T-helper 1 cell treated with Interleukin-12 subunit alpha and Interleukin-12 subunit beta and Interleukin-4 antibody, amounts not matched to agents 30 ng/mL and 1 ng/mL, for 36 hours (primary cell): ENCODE data around the gene DOCK7. TPM values are rescaled to one million over a fixed set of nuclear protein-coding genes. Genes with fewer than 3 reads are reported as not detected.
"Not testable (repeated sequence)": the region's sequence is repeated elsewhere in the genome, so short reads cannot be mapped to it uniquely, and the experiment has no call there.

Experiments used
- intact Hi-C: fragments of 100-400 bp; cut with micrococcal nuclease; formaldehyde crosslinking; loops from one replicate; pipeline ENCODE4 v1.15.1; 2024
- total RNA-seq: library from RNA; stranded (reverse); gene quantifications from 2 replicates; pipeline ENCODE4 v1.2.3, GENCODE V29; 2022

DOCK7 gene
- total RNA-seq, 1 donor from 2014 or later, result 5.1 TPM

DNA sequence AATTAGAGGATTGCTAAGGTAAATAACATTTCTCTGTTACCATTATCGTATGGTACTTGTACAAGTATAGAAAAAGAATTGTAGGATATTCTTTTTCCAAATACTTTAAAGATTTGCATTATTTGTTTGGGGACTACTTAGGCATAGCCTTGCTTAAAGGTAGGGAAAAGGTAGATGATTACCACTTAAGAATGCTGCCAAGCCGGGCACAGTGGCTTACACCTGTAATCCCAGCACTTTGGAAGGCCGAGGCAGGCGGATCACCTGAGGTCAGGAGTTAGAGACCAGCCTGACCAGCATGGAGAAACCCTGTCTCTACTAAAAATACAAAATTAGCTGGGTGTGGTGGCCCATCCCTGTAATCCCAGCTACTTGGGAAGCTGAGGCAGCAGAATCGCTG is 10.0 kb upstream of the DOCK7 start:
- intact Hi-C loops, result not testable (repeated sequence)

DNA sequence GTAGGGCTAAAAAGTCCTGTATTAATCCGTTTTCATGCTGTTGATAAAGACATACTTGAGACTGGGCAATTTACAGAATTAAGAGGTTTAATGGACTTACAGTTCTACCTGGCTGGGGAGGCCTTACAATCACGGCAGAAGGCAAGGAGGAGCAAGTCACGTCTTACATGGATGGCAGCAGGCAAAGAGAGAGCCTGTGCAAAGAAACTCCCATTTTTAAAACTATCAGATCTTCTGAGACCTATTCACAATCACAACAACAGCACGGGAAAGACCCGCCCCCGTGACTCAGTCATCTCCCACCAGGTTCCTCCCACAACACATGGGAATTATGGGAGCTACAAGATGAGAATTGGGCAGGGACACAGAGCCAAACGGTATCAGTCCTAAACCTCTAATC is 6.3 kb upstream of the DOCK7 start:
- intact Hi-C loops, result not testable (repeated sequence)

DNA sequence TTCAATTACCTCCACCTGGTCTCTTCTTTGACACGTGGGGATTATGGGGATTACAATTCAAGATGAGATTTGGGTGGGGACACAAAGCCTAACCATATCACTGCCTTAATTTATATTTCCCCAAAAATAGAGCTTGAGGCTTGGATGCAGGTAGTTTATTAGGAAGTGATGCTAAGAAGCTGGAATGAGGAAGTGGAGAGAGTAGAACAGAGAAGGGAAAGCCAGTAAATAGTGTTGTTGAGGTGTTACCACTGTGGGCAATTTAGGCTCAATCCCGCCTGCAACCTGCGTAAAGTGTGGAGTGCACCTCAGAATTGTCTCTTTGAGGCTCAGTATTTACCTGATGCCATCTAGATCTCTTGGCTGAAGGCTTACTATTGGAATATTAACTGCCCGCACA is 4.9 kb upstream of the DOCK7 start:
- intact Hi-C loops, result no loop called here

DNA sequence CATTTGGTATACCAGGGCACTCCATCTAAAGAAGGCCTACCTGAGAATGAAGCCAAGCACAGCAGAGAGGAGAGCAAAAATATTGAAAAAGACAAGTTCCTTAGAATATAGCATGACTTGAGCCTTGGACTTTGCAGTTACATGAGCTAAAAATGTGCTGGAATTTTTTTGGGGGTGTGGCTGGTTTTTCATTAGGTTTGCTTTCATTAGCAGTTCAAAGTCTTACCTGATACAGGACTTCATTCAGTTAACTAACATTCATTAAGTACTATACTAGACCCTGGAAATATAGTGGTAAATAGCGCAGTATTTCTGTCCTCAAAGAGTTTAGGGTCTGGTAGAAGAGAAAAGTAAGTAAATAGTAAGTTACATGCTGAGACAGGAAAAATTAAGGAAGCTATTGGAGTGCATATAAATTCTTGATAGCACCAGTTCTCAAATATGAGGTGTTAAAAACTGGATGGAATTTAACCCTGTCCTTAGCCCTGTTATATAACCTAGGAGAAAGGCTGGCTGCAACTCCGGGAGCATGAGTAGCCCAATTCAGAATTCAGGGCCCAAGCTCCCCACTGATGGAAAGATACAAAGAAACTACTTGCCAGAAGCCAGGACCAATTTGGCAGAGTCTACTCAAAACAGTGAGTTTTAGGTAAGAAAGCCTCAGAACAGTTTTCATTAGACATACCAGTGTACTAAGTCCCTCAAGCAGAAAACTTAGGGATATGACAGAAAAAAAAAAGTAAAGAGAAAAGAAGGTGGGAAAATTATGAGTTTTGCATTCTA is 3.1 kb upstream of the DOCK7 start:
- intact Hi-C loops, result no loop called here

DNA sequence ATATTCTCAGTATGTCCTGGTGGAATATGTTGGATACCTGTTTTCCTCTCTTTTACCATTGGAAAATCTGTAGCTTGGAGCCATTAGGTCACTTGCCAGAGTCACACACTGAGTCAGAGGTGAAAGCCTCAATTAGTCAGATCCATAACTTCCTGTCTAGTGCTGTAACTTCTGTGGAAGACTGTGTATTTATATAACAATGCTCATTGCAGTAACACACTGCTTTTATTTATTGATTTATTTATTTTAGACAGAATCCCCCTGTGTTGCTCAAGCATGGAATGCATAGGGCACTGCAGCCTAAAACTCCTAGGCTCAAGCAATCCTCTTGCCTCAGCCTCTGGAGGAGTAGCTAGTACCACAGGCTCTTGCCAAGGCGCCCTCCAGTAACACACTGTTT is 1.3 kb upstream of the DOCK7 start:
- intact Hi-C loops, result loop anchor here (5.0 to 10.0 kb wide), 4 partner anchors 58 to 962 kb away; partner anchors contain the start of genes EFCAB7, ITGB3BP, PGM1 and TM2D1

DNA sequence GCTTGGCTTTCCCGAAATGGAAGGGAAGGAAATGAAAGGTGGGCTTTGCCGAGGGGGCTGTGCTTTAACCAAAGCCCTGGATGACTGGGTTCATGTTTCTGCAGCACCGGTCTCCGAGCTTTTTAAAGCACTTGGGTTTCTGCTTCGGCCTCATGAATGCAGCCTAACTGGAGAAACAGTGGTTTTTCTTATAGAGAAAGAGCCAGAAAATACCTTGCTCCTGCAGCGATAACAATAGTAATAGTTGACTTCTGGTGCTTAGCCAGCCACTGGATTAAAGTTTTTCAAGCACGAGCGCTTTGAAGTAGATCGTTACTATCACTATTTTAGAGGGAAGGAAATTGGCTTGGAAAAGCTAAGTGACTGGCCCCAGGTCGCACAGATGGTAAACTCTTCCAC is 500 bp upstream of the DOCK7 start:
- intact Hi-C loops, result loop anchor here (1.0 to 10.0 kb wide), 6 partner anchors 59 to 961 kb away; partner anchors contain the start of genes ATG4C, EFCAB7, ITGB3BP and PGM1

DNA sequence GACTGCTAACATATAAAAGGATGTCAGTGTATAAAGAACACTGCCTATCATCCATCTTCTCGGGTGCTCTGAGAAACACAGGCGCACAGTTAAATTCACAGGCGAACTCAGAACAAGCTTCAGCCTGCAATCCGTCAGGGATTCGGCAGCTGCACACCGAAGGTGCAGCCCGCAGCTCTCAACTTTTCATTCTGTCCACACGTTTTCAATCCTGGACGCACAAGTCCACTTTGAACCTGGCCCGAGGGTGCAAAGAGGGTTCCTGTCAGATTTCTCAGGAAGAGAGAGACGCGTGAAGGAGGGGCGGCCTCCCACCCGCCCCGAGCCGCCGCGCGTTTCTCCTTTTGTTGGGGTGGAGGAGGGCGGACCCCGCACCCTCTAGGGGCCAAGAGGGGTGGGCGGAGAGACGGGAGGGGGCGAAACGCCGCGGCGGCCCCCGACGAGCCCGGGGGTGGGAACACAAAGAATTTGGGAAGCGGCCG is 724 bp downstream of the DOCK7 start:
- intact Hi-C loops, result loop anchor here (5.0 to 10.0 kb wide), 4 partner anchors 60 to 960 kb away; partner anchors contain the start of genes EFCAB7, ITGB3BP, PGM1 and TM2D1

DNA sequence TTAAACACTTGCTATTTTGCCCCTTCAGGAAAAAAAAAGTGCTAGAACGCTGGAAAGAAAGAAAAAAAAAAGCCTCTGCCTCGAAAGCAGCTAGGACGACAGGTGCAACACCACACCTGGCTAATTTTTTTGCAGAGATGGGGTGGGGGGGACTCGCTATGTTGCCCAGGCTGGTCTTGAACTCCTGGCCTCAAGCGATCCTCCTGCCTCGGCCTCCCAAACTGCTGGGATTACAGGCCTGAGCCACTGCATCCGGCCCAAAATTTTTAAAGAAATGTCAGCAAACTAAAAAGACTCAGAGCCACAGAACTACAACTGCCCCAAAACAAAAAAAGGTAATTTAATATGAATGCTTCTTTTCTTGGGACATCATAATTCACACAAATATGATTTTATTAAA is 1.4 kb downstream of the DOCK7 start:
- intact Hi-C loops, result loop anchor here (5.0 to 10.0 kb wide), 4 partner anchors 60 to 960 kb away; partner anchors contain the start of genes EFCAB7, ITGB3BP, PGM1 and TM2D1

DNA sequence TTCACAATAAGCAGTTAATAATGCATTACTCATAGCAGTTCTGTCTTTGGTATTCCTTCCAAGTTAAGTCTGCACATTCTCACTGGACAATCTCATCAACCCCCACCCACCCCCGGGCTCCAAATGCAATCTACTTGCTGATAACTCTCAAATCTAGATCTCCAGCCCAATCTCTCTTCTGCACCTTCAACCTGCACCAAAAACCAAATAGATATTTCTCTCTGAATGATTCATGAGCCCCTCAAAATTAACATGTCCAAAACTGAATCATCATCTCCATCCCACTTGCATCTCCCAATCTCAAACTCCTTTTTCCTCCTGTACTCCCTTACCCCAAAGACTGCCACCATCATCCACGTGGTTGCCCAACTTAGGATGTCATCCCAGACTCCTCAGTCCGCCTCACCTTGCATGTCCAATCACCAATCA is 2.7 kb downstream of the DOCK7 start:
- intact Hi-C loops, result loop anchor here (5.0 to 10.0 kb wide), 4 partner anchors 62 to 958 kb away; partner anchors contain the start of genes EFCAB7, ITGB3BP, PGM1 and TM2D1

DNA sequence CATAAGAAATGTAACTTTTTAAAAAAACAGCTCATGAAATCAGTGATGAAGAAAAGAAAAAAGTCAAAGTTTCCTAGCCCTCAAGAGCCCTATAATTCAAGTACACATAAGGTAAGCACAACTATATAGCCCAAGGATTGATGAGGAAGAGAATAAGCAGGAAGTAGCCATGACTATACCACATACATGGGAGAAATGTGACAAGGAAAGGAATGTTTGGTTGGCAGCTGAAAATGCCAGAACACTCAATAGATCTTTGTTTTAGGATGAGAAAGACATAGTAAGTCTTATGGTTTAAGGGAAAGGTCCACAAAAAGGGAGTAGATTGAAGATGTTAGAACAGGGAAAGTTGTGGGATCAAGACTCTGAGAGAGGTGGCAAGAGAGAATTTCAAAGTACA is 5.7 kb downstream of the DOCK7 start:
- intact Hi-C loops, result loop anchor here (10.0 kb wide), 1 partner anchor 842 kb away; the partner anchor contains the start of genes EFCAB7 and ITGB3BP

DNA sequence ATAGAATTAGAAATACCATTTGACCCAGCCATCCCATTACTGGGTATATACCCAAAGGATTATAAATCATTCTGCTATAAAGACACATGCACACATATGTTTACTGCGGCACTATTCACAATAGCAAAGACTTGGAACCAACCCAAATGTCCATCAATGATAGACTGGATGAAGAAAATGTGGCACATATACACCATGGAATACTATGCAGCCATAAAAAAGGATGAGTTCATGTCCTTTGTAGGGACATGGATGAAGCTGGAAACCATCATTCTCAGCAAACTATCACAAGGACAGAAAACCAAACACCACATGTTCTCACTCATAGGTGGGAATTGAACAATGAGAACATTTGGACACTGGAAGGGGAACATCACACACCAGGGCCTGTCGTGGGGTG is 7.2 kb downstream of the DOCK7 start:
- intact Hi-C loops, result loop anchor here (10.0 kb wide), 1 partner anchor 844 kb away; the partner anchor contains the start of genes EFCAB7 and ITGB3BP

DNA sequence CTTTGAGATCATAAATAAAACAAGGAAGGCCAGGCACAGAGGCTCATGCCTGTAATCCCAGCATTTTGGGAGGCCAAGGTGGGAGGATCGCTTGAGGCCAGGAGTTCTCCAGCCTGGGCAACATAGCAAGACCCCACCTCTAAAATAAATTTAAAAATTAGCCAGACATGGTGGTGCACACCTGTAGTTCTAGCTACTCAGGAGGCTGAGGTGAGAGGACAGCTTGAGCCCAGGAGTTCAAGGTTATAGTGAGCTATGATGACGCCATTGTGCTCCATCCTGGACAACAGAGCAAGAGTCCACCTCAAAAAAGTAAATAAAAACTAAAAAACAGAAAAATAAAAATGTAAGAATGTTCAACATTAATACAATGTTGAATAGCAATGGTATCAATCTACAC is 10.4 kb downstream of the DOCK7 start:
- intact Hi-C loops, result not testable (repeated sequence)

DNA sequence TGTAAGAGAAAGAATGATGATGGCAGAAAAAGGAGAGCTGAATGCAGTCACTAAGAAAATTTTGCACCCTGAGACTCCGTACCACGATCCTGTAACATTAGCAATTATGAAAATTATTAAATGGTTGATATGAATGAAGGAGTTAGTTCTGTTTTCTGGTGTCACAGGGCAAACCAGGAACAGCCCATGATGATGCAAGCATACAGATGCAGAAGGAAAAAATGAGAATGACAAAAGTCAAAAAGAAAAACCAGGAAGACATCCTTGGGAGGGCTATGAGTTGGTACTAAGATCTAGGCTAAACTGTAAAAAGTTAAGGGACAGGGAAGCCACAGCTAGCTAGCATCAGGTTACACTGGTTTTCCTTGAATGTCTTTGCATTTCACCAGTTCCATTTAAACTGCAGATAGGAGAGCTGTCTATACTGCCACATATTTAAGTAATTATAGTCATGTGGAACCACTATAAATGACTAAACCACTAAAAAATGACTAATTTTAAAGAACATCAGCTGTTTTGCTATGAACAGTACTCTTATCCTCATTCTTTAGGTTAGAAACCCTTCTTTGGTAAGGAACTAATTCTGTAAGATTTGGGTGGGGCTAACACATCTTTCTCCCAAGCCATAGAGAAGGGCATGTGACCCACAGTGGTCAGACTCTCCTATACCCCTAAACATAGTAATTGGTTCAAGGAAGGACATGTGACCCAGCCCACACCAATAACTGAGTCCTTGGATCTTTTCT is 11.4 kb downstream of the DOCK7 start:
- intact Hi-C loops, result no loop called here

DNA sequence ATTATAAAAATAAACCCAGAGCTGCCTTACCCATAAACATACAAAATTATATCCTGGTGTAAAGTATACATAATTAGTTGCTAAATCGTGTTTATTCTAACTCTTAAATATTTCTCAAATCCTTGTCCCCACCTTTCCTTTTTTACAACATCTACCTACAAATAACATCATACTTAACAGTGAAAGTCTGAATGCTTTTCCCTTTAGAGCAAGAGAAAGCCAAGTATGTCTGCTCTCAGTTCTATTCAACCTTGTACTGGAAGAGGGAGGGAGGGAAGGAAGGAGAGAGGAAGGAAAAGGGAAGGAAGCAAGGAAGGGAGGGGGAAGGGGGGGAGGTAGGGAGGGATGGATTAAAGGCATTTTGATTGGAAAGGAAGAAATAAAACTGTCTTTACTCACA is 14.6 kb downstream of the DOCK7 start:
- intact Hi-C loops, result no loop called here

DNA sequence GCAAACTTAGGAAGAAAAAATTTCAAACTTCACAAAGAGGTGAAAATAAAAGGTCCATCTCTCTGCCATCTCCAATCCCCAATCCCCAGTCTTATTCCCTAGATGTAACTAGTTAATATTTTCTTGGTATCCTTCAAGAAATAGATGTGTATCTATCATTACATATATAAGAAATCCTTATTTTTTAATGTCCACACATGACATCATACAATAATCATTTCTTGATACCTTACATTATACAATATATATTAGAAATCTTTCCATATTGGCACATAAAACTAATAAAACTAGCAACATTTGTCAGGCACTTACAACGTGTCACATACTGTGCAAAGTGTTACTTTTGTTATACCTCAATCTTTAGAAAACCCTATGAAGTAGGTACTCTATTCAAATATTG is 16.2 kb downstream of the DOCK7 start:
- intact Hi-C loops, result no loop called here

DNA sequence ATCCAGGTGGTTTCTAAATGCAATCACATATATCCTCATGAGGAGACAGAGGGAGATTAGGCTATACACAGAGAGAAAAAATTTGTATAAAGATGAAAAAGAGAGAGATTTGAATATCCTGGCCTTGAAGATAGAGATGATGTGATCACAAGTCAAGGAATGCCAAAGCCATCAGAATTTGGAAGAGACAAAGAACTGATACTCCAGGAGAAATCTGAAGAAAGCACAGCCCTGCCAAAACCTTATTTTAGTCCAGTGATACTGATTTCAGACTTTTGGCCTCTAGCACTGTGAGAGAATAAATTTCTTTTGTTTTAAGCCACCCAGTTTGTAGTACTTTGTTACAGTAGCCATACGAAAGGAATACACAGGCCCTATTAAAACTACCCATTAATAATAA is 33.4 kb downstream of the DOCK7 start:
- intact Hi-C loops, result no loop called here

DNA sequence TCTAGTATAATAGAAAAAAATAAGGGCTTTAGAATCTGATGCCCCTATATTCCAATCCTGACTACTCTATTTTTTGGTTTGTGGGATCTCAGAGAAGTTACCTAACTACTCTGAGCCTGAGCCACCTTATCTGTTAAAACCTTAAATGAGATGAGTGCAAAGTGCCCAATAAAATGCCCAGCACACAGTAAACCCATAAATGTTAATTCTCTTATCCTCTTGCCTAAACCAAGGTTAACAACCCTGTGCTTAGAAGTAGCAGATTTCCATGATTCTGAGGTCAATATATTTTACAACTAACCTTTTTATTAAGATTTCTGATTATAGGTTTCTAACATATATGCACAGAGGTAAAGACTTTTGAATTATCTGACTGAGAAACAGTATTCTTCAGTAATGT is 35.8 kb downstream of the DOCK7 start:
- intact Hi-C loops, result no loop called here

DNA sequence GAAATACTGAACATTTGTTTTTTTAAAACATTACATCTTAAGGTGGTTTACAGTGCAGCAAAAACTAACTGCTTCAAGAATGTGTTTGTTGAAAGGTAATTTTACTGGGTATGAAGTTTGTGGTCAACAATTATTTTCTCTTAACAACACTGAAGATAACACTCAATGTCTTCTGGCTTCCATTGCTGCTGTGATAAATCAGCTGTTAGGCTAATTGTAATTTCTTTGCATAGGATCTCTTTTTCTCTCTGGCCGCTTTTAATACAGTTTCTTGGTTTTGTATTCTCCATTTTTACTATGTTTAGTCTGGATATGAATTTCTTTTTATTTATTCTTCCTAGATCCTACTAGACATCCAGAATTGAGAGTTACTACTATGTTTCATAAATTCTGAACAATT is 44.9 kb downstream of the DOCK7 start:
- intact Hi-C loops, result no loop called here

DNA sequence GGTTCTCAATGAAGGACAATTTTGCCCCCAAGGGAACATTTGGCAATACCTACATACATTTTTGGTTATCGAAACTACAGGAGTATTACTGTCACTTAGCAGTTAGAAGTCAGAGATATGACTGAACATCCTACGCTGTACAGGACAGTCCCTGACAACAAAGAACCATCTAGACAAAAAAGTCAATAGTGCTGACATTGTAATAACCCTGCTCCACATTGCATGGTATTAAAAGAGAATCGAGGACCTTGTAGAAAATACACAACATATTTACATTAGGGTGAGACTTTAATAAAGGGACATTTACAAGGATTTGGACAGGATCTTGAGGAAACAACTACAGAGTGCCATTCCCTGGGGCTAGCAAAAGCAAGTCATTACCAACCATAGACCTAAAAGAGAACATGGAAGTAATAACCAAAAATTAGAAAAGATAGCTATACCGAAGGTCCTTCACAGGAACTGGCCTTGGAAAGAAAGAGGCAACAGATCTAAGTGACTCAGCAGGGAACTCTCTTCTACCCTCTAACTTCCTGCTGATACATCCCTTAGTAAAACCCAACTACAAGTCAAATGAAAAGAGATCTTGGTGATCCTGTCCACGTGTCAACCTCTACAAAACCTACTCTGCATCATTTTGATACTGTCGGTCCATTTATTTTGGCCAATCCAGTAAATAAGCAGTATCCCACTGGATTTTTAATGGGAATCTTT is 50.6 kb downstream of the DOCK7 start:
- intact Hi-C loops, result no loop called here

DNA sequence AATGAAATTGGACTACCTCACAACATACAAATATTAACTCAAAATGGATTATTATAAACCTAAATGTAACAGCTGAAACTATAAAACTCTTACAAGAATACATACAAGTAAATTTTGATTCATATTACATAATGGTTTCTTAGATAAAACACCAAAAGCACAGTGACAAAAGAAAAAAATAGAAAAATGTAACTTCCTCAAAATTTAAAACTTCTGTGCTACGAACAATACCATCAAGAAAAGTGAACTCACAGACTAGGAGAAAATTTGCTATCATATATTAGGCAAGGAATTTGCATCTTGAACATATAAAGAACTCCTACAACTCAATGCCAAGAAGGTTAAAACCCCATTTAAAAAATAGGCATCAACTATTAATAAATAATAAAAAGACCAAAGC is 59.7 kb downstream of the DOCK7 start:
- intact Hi-C loops, result no loop called here

DNA sequence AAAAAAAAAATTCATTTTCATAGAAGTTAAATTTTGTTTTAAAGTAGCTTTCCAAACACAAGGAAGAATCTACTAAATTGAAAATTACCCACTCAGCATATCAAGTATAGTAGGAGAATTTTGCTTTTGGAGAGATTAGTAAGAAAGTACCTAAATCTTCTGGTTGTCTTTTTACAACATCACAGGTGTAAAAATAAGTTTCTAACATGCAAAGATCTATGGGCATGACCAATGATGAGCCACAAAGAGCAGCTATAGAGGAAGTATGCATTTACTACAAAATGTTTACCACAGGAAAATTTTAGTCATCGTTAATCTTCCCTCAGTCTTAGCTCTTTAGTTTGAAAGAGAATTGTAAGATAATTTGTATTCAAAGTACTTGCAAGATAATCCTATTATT is 62.8 kb downstream of the DOCK7 start:
- intact Hi-C loops, result no loop called here
